Measurements from ENCODE around the gene SHQ1.
A peak's percentile ranks its signal among the peaks of the same experiment; 100 is the strongest.
"Not testable (repeated sequence)": the region's sequence is repeated elsewhere in the genome, so short reads cannot be mapped to it uniquely, and the experiment has no call there.

The SHQ1 gene

DNA sequence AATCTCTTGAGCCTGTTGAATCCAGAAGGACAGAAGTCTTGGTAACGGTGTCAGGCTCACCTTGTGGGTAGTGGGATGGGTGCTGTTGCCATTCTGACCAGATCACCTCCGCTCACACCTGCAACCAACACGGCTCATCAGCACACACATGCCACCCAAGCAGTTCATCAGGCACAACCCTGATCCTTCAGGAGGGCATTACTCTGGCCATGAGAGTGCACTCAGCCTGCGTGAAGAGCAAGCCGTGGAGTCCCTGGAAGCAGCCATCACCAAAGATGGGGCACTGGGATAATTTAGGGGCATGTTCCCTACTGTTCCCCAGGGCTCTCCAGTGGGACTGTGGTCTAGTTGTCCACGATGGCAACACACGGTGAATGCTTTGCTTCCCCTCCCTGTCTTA lies 120.5 kb downstream of the SHQ1 start:
- H3K4me2 ChIP-seq = peak overlapping the region in 2 of 11 experiments; percentile 7 to 8; a peak in 2 of 22 replicates
- no peaks in the 10 kb centered on the region for H3K27me3 ChIP-seq
- TF ChIP-seq Cebpa-rat (IDR thresholded peaks at IDR 0.05) = no peak
- peaks cover 3 to 11% (median 8%) of the 10 kb centered on the region in 11 experiments for H3K9me3 ChIP-seq (replicated peaks in 1 of 11)
- 0 out of 20 replicates have a peak, but pooled peaks cover 0 to 6% (median 0%) of the 10 kb centered on the region in 10 experiments for H3K4me1 ChIP-seq
- no peaks in the 10 kb centered on the region for H4K20me1 ChIP-seq
- H3K9ac ChIP-seq = no peak overlapping the region
- no peak overlapping the region for H3K27ac ChIP-seq
- H3K4me3 ChIP-seq = no peak overlapping the region
- 0 out of 22 replicates have a peak, but pooled peaks cover 0 to under 1% (median 0%) of the 10 kb centered on the region in 11 experiments for H3K36me3 ChIP-seq

DNA sequence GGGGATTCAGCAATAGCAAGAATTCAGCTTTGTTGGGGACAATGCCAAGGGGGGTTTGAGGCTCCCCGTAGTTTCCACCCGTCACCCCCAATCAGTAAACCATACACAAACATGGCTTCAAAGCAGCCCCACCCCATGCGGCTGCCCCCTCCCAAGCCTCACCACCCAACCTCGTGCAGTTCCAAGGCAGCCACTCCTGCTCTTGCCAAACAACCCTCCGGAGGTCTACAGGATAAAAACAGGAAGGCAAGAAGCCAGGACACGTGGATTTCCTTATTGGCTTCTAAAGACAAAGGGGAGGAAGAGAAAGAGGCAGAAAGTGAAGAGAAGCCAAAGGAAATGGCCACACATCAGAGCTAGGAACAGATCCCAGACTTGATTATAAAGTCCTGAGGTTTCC lies 121.1 kb downstream of the SHQ1 start:
- no peak for TF ChIP-seq Cebpa-rat (IDR thresholded peaks at IDR 0.05)
- Histone ChIP-seq H4K20me1 (no peaks in the 10 kb centered on the region), H3K36me3 (no peaks in the 10 kb centered on the region)

DNA sequence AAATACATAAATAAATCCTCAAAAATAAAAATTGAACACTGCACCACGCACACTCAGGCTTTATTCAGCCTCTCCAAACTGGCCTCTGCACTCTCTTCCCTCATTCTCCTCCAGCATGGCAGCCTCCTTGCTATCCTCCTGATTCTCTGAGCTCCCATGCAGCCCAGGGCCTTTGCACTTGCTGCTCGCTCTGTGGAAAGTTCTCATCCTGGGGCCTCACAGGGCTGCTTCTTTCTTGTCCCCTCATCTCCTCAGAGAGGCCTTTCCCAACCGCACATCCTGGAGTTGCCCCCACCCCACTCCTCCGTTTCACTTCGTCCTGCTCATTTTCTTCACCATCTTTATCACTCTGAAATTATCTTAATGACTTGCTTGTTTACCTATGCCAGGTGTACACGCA lies 123.0 kb downstream of the SHQ1 start:
- Histone ChIP-seq H3K4me1 (peaks cover 0 to 13% (median 5%) of the 10 kb centered on the region in 10 experiments; a peak in 3 of 20 replicates), H3K9ac (no peak overlapping the region), H3K36me3 (no peaks in the 10 kb centered on the region), H3K4me2 (no peak overlapping the region), H3K27me3 (no peaks in the 10 kb centered on the region), H3K9me3 (replicated peaks in 1 of 11) (no peaks in the 10 kb centered on the region), H3K27ac (no peak overlapping the region), H4K20me1 (no peaks in the 10 kb centered on the region), H3K4me3 (no peak overlapping the region)
- TF ChIP-seq Cebpa-rat (IDR thresholded peaks at IDR 0.05) = no peak

More for the DNA sequence above, 121.1 kb downstream of the SHQ1 start:
- no peak overlapping the region for H3K9ac ChIP-seq
- peak overlapping the region in 1 of 11 experiments; percentile 8; a peak in 2 of 22 replicates for H3K4me2 ChIP-seq
- H3K27ac ChIP-seq = no peak overlapping the region
- H3K4me3 ChIP-seq = no peak overlapping the region
- H3K9me3 ChIP-seq (replicated peaks in 1 of 11) = peaks cover 0 to 7% (median 5%) of the 10 kb centered on the region in 11 experiments; a peak in 13 of 22 replicates
- H3K27me3 ChIP-seq = no peaks in the 10 kb centered on the region
- H3K4me1 ChIP-seq = 0 out of 20 replicates have a peak, but pooled peaks cover 0 to 6% (median 0%) of the 10 kb centered on the region in 10 experiments

DNA sequence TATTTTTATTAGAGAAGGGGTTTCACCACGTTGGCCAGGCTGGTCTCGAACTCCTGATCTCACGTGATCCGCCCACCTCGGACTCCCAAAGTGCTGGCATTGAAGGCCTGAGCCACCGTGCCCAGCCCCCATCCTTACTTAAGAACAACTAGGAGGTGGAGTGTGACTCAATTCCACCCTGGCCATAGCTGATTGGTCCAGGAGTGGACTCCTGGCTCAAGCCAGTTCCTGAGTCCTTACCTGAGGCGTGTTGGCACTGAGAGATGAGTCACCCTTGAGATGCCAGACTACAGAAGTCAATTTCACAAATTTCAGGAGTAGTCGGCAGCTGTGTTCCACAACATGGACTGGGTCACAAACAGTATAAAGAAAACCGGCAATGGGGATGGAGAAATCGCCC lies 124.2 kb downstream of the SHQ1 start:
- Histone ChIP-seq H3K9ac (no peak overlapping the region), H3K36me3 (no peaks in the 10 kb centered on the region), H3K4me2 (no peak overlapping the region), H3K27me3 (no peaks in the 10 kb centered on the region), H3K4me3 (no peak overlapping the region), H4K20me1 (no peaks in the 10 kb centered on the region), H3K27ac (no peak overlapping the region), H3K9me3 (replicated peaks in 1 of 11) (no peaks in the 10 kb centered on the region), H3K4me1 (peaks cover 0 to 14% (median 5%) of the 10 kb centered on the region in 10 experiments; a peak in 3 of 20 replicates)
- TF ChIP-seq Cebpa-rat (IDR thresholded peaks at IDR 0.05) = no peak

DNA sequence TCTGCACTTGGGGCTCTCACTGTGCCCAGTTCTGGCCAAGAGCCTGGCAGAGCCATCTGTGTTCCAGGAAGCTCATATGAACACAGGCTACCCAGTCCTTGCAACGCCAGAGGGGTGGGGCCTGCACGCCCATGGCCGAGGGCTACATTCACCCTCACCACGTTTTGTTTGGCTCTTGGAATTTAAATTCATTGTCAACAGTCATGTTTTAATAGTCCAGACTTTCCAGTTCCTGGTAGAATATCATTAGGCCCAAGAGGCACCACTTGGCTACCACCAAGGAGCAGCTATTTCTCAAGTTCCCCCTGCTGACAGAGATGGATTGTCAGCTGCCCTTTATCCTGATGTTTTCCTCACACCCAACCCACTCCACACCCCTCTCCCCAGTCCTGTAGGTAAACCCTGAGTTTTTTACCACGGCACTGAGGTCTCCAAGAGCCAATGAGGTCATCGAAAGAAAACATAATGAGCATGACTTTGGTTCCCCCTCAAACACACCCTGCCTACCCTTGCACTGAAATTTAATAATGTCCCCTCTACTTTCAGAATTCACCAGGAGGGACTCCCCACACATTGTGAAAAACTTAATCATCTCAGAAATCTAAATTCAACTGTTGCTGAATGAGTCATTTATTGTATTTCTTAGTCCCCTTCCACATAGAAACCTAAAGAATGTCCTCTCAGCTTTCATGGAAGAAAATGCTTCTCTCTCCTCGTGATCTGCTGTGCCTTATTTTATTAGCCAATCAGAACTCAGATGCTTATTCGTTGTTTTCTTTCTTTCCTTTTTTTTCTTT lies 125.1 kb downstream of the SHQ1 start:
- Histone ChIP-seq H3K27me3 (no peaks in the 10 kb centered on the region), H3K4me2 (no peak overlapping the region), H3K27ac (no peak overlapping the region)

DNA sequence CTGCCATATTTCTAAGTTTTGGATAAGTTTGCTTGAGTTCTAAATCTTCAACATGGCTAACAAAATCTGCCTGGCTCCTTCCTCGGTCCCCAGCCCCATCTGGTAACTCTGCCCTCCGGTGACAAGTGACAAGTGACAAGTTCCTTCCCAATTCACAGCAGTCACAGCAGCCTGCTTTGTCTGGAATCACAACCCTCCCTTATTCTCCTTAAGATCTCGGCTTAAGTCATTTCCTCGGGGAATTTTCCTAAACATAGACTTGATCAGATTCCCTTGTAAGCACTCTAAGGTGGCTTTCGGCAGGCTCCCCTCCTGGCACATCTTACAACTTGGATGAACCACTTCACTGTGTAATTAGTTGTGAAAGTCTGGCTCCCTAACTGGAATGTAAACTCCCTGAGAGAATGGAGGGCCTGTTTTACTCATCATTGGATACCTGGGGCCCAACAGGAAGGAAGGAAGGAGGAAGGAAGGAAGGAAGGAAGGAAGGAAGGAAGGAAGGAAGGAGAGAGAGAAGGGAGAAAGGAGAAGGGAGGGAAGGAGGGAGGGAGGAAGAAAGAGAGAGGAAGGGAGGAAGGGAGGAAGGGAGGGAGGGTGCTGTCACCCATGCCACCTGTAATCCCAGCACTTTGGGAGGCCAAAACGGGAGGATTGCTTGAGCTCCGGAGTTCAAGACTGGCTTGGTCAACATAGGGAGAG lies 126.4 kb downstream of the SHQ1 start:
- H3K4me3 ChIP-seq = no peak overlapping the region
- no peaks in the 10 kb centered on the region for H4K20me1 ChIP-seq
- H3K27me3 ChIP-seq = no peaks in the 10 kb centered on the region
- H3K4me1 ChIP-seq = peaks cover 0 to 14% (median 2%) of the 10 kb centered on the region in 10 experiments; a peak in 3 of 20 replicates
- H3K27ac ChIP-seq = no peak overlapping the region
- no peak for TF ChIP-seq Cebpa-rat (IDR thresholded peaks at IDR 0.05)
- H3K4me2 ChIP-seq = peak overlapping the region in 1 of 11 experiments; percentile 10; a peak in 2 of 22 replicates
- no peaks in the 10 kb centered on the region for H3K9me3 ChIP-seq (replicated peaks in 1 of 11)
- no peaks in the 10 kb centered on the region for H3K36me3 ChIP-seq
- no peak overlapping the region for H3K9ac ChIP-seq

More for the DNA sequence above, 125.1 kb downstream of the SHQ1 start:
- H3K4me3 ChIP-seq = no peak overlapping the region
- no peaks in the 10 kb centered on the region for H4K20me1 ChIP-seq
- H3K9me3 ChIP-seq (replicated peaks in 1 of 11) = no peaks in the 10 kb centered on the region
- no peaks in the 10 kb centered on the region for H3K36me3 ChIP-seq
- peaks cover 0 to 14% (median 5%) of the 10 kb centered on the region in 10 experiments; a peak in 3 of 20 replicates for H3K4me1 ChIP-seq
- H3K9ac ChIP-seq = no peak overlapping the region
- no peak for TF ChIP-seq Cebpa-rat (IDR thresholded peaks at IDR 0.05)

DNA sequence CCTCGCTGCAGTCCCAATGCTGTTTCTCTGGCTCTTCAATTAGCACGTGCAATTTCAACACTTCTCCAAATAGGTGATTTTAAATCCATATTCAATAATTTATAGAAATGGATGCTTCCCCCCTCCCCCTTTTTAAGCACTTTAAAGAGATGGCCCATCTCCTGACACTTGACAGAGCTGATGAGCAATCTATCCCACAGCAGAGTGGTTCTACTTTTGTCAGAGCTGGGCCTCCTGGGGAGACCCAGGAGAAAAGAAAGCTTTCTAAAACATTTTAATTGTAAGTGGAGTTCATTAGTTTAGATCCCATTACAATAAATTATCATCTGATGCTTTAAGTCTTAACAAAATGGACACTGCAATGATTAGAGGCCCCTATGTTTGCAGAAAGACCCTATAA lies 127.7 kb downstream of the SHQ1 start:
- no peak overlapping the region for H3K27ac ChIP-seq
- no peak overlapping the region for H3K9ac ChIP-seq
- no peak for TF ChIP-seq Cebpa-rat (IDR thresholded peaks at IDR 0.05)
- H3K4me1 ChIP-seq = peaks cover 0 to 14% (median 2%) of the 10 kb centered on the region in 10 experiments; a peak in 3 of 20 replicates
- H3K36me3 ChIP-seq = no peaks in the 10 kb centered on the region
- H3K9me3 ChIP-seq (replicated peaks in 1 of 11) = peaks cover 7 to 11% (median 10%) of the 10 kb centered on the region in 11 experiments; a peak in 21 of 22 replicates
- no peaks in the 10 kb centered on the region for H3K27me3 ChIP-seq
- H3K4me3 ChIP-seq = no peak overlapping the region
- H3K4me2 ChIP-seq = no peak overlapping the region
- H4K20me1 ChIP-seq = no peaks in the 10 kb centered on the region

DNA sequence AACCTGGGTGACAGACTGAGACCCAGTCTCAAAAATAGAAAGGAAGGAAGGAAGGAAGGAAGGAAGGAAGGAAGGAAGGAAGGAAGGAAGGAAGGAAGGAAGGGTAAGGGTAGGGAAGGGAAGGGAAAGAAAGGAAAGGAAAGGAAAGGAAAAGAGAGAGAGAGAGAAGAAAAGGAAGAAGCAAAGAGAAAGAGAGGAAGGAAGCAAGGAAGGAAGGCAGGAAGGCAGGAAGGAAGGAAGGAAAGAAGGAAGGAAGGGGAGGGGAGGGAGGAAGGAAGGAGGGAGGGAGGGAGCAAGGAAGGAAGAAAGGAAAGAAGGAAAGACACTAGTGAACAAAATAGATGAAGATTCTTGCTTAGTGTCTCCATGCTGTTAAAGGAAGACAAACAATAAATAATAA lies 129.1 kb downstream of the SHQ1 start:
- H4K20me1 ChIP-seq = no peaks in the 10 kb centered on the region
- no peak overlapping the region for H3K4me2 ChIP-seq
- H3K9me3 ChIP-seq (replicated peaks in 1 of 11) = peaks cover 16 to 24% (median 23%) of the 10 kb centered on the region in 11 experiments; a peak in 21 of 22 replicates
- H3K9ac ChIP-seq = no peak overlapping the region
- no peaks in the 10 kb centered on the region for H3K36me3 ChIP-seq
- no peak overlapping the region for H3K27ac ChIP-seq
- no peak overlapping the region for H3K4me3 ChIP-seq
- no peak for TF ChIP-seq Cebpa-rat (IDR thresholded peaks at IDR 0.05)
- peaks cover 0 to 14% (median 2%) of the 10 kb centered on the region in 10 experiments; a peak in 3 of 20 replicates for H3K4me1 ChIP-seq
- no peaks in the 10 kb centered on the region for H3K27me3 ChIP-seq

DNA sequence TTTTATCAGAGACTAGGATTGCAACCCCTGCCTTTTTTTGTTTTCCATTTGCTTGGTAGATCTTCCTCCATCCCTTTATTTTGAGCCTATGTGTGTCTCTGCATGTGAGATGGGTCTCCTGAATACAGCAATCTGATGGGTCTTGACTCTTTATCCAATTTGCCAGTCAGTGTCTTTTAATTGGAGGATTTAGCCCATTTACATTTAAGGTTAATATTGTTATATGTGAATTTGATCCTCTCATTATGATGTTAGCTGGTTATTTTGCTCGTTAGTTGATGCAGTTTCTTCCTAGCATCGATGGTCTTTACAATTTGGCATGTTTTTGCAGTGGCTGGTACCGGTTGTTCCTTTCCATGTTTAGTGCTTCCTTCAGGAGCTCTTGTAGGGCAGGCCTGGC lies 134.1 kb downstream of the SHQ1 start:
- not testable (repeated sequence) for H3K27ac ChIP-seq, H3K4me2 ChIP-seq, H3K36me3 ChIP-seq, H3K4me3 ChIP-seq, H3K9ac ChIP-seq, H3K4me1 ChIP-seq, H3K27me3 ChIP-seq, H4K20me1 ChIP-seq
- H3K9me3 ChIP-seq (replicated peaks in 1 of 11) = peaks cover 16 to 24% (median 23%) of the 10 kb centered on the region in 11 experiments; a peak in 21 of 22 replicates

DNA sequence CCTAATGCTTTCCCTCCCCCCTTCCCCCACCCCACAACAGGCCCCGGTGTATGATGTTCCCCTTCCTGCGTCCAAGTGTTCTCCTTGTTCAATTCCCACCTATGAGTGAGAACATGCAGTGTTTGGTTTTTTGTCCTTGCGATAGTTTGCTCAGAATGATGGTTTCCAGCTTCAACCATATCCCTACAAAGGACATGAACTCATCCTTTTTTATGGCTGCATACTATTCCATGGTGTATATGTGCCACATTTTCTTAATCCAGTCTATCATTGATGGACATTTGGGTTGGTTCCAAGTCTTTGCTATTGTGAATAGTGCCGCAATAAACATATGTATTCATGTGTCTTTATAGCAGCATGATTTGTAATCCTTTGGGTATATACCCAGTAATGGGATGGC lies 137.8 kb downstream of the SHQ1 start:
- not testable (repeated sequence) for H3K27ac ChIP-seq, H3K36me3 ChIP-seq, H3K4me2 ChIP-seq, H3K27me3 ChIP-seq, H3K4me1 ChIP-seq, H4K20me1 ChIP-seq, H3K9ac ChIP-seq, H3K4me3 ChIP-seq
- peaks cover 5 to 13% (median 12%) of the 10 kb centered on the region in 11 experiments; a peak in 18 of 22 replicates for H3K9me3 ChIP-seq (replicated peaks in 1 of 11)
